Body of pancreas (tissue), 4 donors: ENCODE measurements around the gene KIF13A.

Source experiments
- CTCF ChIP-seq, 7 experiments: fragments of 450-650 bp in 4 of 7; fragments of 200-600 bp in 3 of 7; sonication (generic) in 3 of 7; IDR thresholded peaks; one replicate each; pipeline ENCODE4 v1.5.1; 2016 to 2019; ENCODE audit warnings: antibody characterized with exemption in 7 of 7
- POLR2A ChIP-seq, 3 donors: fragments of 450-650 bp; IDR thresholded peaks; one replicate each; pipeline ENCODE4 v1.6.1; 2016; ENCODE audit warnings: antibody characterized with exemption in 3 of 3, mild to moderate bottlenecking in 2 of 3

DNA sequence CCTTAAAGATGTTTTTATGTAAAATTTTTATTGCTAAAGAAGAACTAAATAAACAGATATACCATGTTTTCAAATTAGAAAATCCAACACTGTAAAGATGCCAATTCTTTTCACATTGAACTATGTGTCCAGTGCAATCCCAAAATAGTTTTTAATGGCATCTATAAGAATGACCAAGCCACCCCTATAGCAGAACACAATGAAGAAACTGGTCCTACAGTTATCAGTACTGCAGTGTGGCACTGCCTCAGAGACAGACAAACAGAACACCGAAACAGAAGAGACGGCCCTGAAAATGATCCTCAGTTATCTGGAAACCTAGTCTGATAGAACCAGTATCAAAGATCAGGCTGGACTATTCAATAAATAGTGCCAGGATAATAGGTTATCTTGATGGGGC, 41.9 kb downstream of the KIF13A start:
- TF ChIP-seq POLR2A (IDR thresholded peaks at IDR 0.05) (no peak), CTCF (IDR thresholded peaks at IDR 0.05) (no peak)
